A673 (cell line): ENCODE data around the gene TFEC.

ENCODE experiments used
- EZH2 ChIP-seq: fragments of 200-600 bp; sonication (generic); IDR thresholded peaks from 2 replicates; pipeline ENCODE4 v1.6.1; 2017; ENCODE audit warnings: borderline replicate concordance, low read depth, mild to moderate bottlenecking, mixed read lengths, antibody characterized with exemption, low read length; ENCODE audit not compliant: poor library complexity, severe bottlenecking
- TF ChIP-seq, protein P1 (sequence below): fragments of 300-800, 200-600 bp; sonication (generic); conservative IDR thresholded peaks from 2 replicates; pipeline ENCODE4 v1.5.1; 2017; ENCODE audit warnings: low read depth, mild to moderate bottlenecking, antibody characterized with exemption, low read length, moderate library complexity, mixed read lengths

DNA sequence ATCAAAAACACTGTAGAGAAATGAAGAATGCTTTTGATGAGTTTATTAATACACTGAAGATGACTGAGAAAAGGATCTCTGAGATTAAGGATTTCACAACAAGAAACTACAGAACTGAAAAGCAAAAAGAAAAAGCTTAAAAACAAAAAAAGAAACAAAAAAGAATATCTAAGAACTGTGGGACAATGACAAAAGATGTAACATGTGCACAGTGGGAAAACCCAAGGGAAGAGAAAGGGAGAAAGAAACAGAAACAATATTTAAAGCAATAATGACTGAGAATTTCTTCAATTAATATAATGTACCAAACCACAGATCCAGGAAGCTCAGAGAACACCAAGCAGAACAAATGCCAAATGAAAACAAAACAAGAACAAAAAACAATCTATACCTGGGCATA, 42.2 kb downstream of the TFEC start:
- TF ChIP-seq, protein P1, sequence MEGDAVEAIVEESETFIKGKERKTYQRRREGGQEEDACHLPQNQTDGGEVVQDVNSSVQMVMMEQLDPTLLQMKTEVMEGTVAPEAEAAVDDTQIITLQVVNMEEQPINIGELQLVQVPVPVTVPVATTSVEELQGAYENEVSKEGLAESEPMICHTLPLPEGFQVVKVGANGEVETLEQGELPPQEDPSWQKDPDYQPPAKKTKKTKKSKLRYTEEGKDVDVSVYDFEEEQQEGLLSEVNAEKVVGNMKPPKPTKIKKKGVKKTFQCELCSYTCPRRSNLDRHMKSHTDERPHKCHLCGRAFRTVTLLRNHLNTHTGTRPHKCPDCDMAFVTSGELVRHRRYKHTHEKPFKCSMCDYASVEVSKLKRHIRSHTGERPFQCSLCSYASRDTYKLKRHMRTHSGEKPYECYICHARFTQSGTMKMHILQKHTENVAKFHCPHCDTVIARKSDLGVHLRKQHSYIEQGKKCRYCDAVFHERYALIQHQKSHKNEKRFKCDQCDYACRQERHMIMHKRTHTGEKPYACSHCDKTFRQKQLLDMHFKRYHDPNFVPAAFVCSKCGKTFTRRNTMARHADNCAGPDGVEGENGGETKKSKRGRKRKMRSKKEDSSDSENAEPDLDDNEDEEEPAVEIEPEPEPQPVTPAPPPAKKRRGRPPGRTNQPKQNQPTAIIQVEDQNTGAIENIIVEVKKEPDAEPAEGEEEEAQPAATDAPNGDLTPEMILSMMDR = no peak
- no peak for TF ChIP-seq EZH2
